IMR-90 (cell line): ENCODE measurements around the gene ARL2. TPM values are rescaled to one million over a fixed set of nuclear protein-coding genes. Genes with fewer than 3 reads are reported as not detected.

ENCODE experiments used
- ATAC-seq: fragments of 200-7000 bp; cut with Tn5 transposase; 2 replicates; pipeline ENCODE4 v1.9.1; 2020; ENCODE audit warnings: low read depth, mild to moderate bottlenecking, moderate library complexity
- BruUV-seq: library from RNA; stranded (reverse); fragments of 400-500 nt; replicated peaks from 2 replicates; lab custom pipeline; 2021; lab: Mats Ljungman, UMichigan
- CTCF ChIA-PET: fragments of 300-600 bp; formaldehyde crosslinking; extraction: SDS; loops from one replicate; lab custom pipeline; 2021; ENCODE audit warnings: antibody characterized with exemption; lab: Yijun Ruan, JAX
- POLR2A ChIA-PET: fragments of 300-600 bp; sonication (Branson Sonifier 250); formaldehyde crosslinking; loops from one replicate; lab custom pipeline; 2022; ENCODE audit warnings: antibody characterized with exemption; ENCODE audit not compliant: unreplicated experiment; lab: Charles Lee
- DNase-seq: peaks from one replicate; pipeline ENCODE4 v3.0.0; 2013
- H2AFZ ChIP-seq: replicated peaks from 2 replicates; pipeline ENCODE3; 2013; ENCODE audit warnings: low read length, mild to moderate bottlenecking; ENCODE audit not compliant: poor library complexity
- H2AK5ac ChIP-seq: 2 replicates; pipeline ENCODE4 v1.6.1; 2013; ENCODE audit warnings: low read depth, low read length, inconsistent platforms
- H2AK9ac ChIP-seq: replicated peaks from 2 replicates; pipeline ENCODE3; 2013; ENCODE audit warnings: mild to moderate bottlenecking, low read depth, low read length, moderate library complexity; ENCODE audit not compliant: poor library complexity
- H2BK120ac ChIP-seq: 2 replicates; pipeline ENCODE4 v1.6.1; 2013; ENCODE audit warnings: low read depth, low read length, inconsistent platforms
- H2BK15ac ChIP-seq: 3 replicates; pipeline ENCODE4 v1.6.1; 2013; ENCODE audit warnings: low read depth, low read length, inconsistent platforms
- H2BK20ac ChIP-seq: 2 replicates; pipeline ENCODE4 v1.6.1; 2013; ENCODE audit warnings: low read depth, mild to moderate bottlenecking, inconsistent platforms, low read length, moderate library complexity
- H2BK5ac ChIP-seq: 2 replicates; pipeline ENCODE4 v1.6.1; 2013; ENCODE audit warnings: mild to moderate bottlenecking, low read depth, low read length, inconsistent platforms; ENCODE audit not compliant: poor library complexity, severe bottlenecking
- H3K14ac ChIP-seq: replicated peaks from 2 replicates; pipeline ENCODE4 v1.6.1; 2013; ENCODE audit warnings: low read depth, low read length, inconsistent platforms
- H3K18ac ChIP-seq: 2 replicates; pipeline ENCODE4 v1.6.1; 2013; ENCODE audit warnings: low read depth, low read length, control low read depth
- H3K23ac ChIP-seq: 2 replicates; pipeline ENCODE4 v1.6.1; 2013; ENCODE audit warnings: low read depth, low read length, inconsistent platforms
- H3K27ac ChIP-seq: 2 replicates; pipeline ENCODE4 v1.5.1; 2013; ENCODE audit warnings: mild to moderate bottlenecking, control low read depth, low read length; ENCODE audit not compliant: insufficient read depth
- H3K27me3 ChIP-seq: 2 replicates; pipeline ENCODE4 v1.6.1; 2013; ENCODE audit warnings: low read length; ENCODE audit not compliant: control insufficient read depth, insufficient read depth
- H3K36me3 ChIP-seq: 2 replicates; pipeline ENCODE4 v1.6.1; 2013; ENCODE audit warnings: low read length, mixed read lengths; ENCODE audit not compliant: control insufficient read depth, insufficient read depth
- H3K4ac ChIP-seq: 2 replicates; pipeline ENCODE4 v1.6.1; 2013; ENCODE audit warnings: low read depth, low read length, inconsistent platforms
- H3K4me1 ChIP-seq: 2 replicates; pipeline ENCODE4 v1.6.1; 2013; ENCODE audit warnings: low read length, mixed read lengths; ENCODE audit not compliant: control insufficient read depth, insufficient read depth
- H3K4me2 ChIP-seq: 2 replicates; pipeline ENCODE4 v1.6.1; 2013; ENCODE audit warnings: low read depth, mild to moderate bottlenecking, control low read depth, low read length, moderate library complexity
- H3K4me3 ChIP-seq: 2 replicates; pipeline ENCODE4 v1.5.1; 2013; ENCODE audit warnings: low read depth, mild to moderate bottlenecking, control low read depth, low read length, moderate library complexity; ENCODE audit not compliant: insufficient read depth
- H3K56ac ChIP-seq: 2 replicates; pipeline ENCODE4 v1.6.1; 2013; ENCODE audit warnings: low read length, inconsistent platforms; ENCODE audit not compliant: insufficient read depth; ENCODE audit errors: extremely low read depth
- H3K79me1 ChIP-seq, 2 experiments: 2 replicates each; pipeline ENCODE4 v1.6.1; 2013; ENCODE audit warnings: low read length in 2 of 2, inconsistent platforms in 1 of 2, low read depth in 1 of 2
- H3K9ac ChIP-seq: 2 replicates; pipeline ENCODE4 v1.6.1; 2013; ENCODE audit warnings: low read depth, low read length, control low read depth
- H3K9me1 ChIP-seq: 2 replicates; pipeline ENCODE4 v1.6.1; 2013; ENCODE audit warnings: low read length, inconsistent platforms; ENCODE audit not compliant: insufficient read depth
- H3K9me3 ChIP-seq: 2 replicates; pipeline ENCODE4 v1.6.1; 2013; ENCODE audit warnings: low read length; ENCODE audit not compliant: control insufficient read depth, insufficient read depth
- H4K20me1 ChIP-seq: 2 replicates; pipeline ENCODE4 v1.6.1; 2013; ENCODE audit warnings: low read length, inconsistent platforms; ENCODE audit not compliant: insufficient read depth
- H4K5ac ChIP-seq: 2 replicates; pipeline ENCODE4 v1.6.1; 2013; ENCODE audit warnings: mild to moderate bottlenecking, low read depth, low read length, control low read depth
- H4K8ac ChIP-seq, 2 experiments: 2 replicates each; pipeline ENCODE4 v1.6.1; 2013; ENCODE audit warnings: low read depth in 2 of 2, low read length in 2 of 2, control low read depth in 1 of 2, inconsistent platforms in 1 of 2
- H4K91ac ChIP-seq: 2 replicates; pipeline ENCODE4 v1.6.1; 2013; ENCODE audit warnings: low read depth, low read length, inconsistent platforms; ENCODE audit not compliant: insufficient read depth
- BHLHE40 ChIP-seq: fragments of 150-350 bp; IDR thresholded peaks from 2 replicates; pipeline ENCODE4 v1.6.1; 2016; ENCODE audit warnings: mild to moderate bottlenecking, low read depth, low read length
- CHD1 ChIP-seq: IDR thresholded peaks from 2 replicates; pipeline ENCODE4 v1.6.1; 2012; ENCODE audit warnings: low read depth, low read length, improper control_type of control experiment
- ELK1 ChIP-seq: fragments of 150-350 bp; IDR thresholded peaks from 2 replicates; pipeline ENCODE4 v1.6.1; 2016; ENCODE audit warnings: low read depth, mild to moderate bottlenecking, low read length, moderate library complexity, borderline replicate concordance
- FOS ChIP-seq: fragments of 150-350 bp; IDR thresholded peaks from 2 replicates; pipeline ENCODE4 v1.6.1; 2016; ENCODE audit warnings: low read depth, low read length
- MAFK ChIP-seq: IDR thresholded peaks from 2 replicates; pipeline ENCODE4 v1.6.1; 2012; ENCODE audit warnings: low read depth, low read length, improper control_type of control experiment
- MAZ ChIP-seq: IDR thresholded peaks from 2 replicates; pipeline ENCODE4 v1.6.1; 2012; ENCODE audit warnings: low read depth, mild to moderate bottlenecking, low read length, improper control_type of control experiment, moderate library complexity, borderline replicate concordance
- MXI1 ChIP-seq: IDR thresholded peaks from 2 replicates; pipeline ENCODE4 v1.6.1; 2012; ENCODE audit warnings: low read depth, mild to moderate bottlenecking, low read length, moderate library complexity, borderline replicate concordance
- NFE2L2 ChIP-seq: fragments of 150-350 bp; IDR thresholded peaks from 2 replicates; pipeline ENCODE4 v1.6.1; 2016; ENCODE audit warnings: low read depth, mild to moderate bottlenecking, low read length
- POLR2A ChIP-seq: IDR thresholded peaks from 2 replicates; pipeline ENCODE4 v1.6.1; 2012; ENCODE audit warnings: mild to moderate bottlenecking, low read depth, low read length
- RAD21 ChIP-seq: IDR thresholded peaks from 2 replicates; pipeline ENCODE4 v1.6.1; 2012; ENCODE audit warnings: low read length, improper control_type of control experiment
- RFX5 ChIP-seq: IDR thresholded peaks from 2 replicates; pipeline ENCODE4 v1.8.0; 2012; ENCODE audit warnings: low read depth, mild to moderate bottlenecking, low read length, moderate library complexity
- SMC3 ChIP-seq: fragments of 150-350 bp; IDR thresholded peaks from 2 replicates; pipeline ENCODE4 v1.6.1; 2016; ENCODE audit warnings: low read depth, mild to moderate bottlenecking, antibody characterized with exemption, low read length, moderate library complexity
- WGBS, 2 experiments: methylation state at CpG; one replicate each; pipeline versions ENCODE4 v1.1.5 to v1.1.7; 2013; ENCODE audit warnings: missing lambda C conversion rate in 2 of 2; ENCODE audit not compliant: insufficient read length in 1 of 2; ENCODE audit errors: extremely low coverage in 2 of 2; 5-methylcytosine and 5-hydroxymethylcytosine counted together
- dilution Hi-C: fragments of 300-500 bp; cut with HindIII; formaldehyde crosslinking; loops from one replicate; pipeline ENCODE4 v1.14.3; 2018; ENCODE audit warnings: low sequenced_read_pairs; ENCODE audit not compliant: unreplicated experiment
- in situ Hi-C: fragments of 300-500 bp; cut with MboI; formaldehyde crosslinking; loops from 3 replicates; pipeline ENCODE4 v1.14.3; 2019; ENCODE audit warnings: low sequenced_read_pairs, inconsistent platforms, mixed read lengths
- intact Hi-C: fragments of 100-400 bp; cut with micrococcal nuclease; formaldehyde crosslinking; loops from 2 replicates; pipeline ENCODE4 v1.10.0; 2022
- polyA plus RNA-seq, 3 experiments: library from polyadenylated mRNA; depleted of rRNA; stranded (reverse); fragments of >200 nt; gene quantifications; 2 replicates each; pipeline ENCODE4 v1.2.3, GENCODE V29; 2012; ENCODE audit warnings: low replicate concordance in 1 of 3
- total RNA-seq: library from RNA; depleted of rRNA; stranded (reverse); fragments of >200 nt; gene quantifications from 2 replicates; pipeline ENCODE4 v1.2.3, GENCODE V29; 2012
- TF ChIP-seq, protein P1 (sequence below): fragments of 150-350 bp; IDR thresholded peaks from 2 replicates; pipeline ENCODE4 v1.6.1; 2017; ENCODE audit warnings: mild to moderate bottlenecking, antibody characterized with exemption, low read length, low read depth
- TF ChIP-seq, protein P2 (sequence below): conservative IDR thresholded peaks from 2 replicates; pipeline ENCODE4 v1.5.1; 2012; ENCODE audit warnings: mild to moderate bottlenecking, low read depth, low read length, improper control_type of control experiment

Gene ARL2
- total and polyA plus RNA-seq, 2 of the 4 experiments (the other 2 are of a cell fraction), result 48.9 to 152 TPM

DNA sequence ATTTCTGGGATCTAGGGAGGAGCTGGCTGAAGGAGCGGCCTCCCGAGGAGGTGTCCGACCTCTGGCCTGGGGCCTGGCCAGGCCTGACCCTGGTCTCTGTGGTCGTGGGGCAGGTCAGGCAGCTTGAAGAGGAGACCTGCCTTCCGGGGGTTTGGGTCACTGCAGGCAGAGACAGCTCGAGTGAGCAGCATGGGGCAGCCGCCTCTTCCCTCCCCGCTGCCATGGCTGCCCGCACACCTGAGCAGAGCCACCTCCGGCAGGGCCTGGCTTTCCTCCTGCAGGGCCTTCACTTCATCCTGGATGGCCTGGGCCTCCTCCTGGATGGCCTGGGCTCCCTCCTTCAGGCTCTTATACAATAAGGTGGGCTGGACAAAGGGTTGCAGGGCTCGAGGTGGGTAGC is 52.4 kb downstream of the ARL2 start:
- H3K23ac ChIP-seq, result no peak overlapping the region
- no peak overlapping the region for H2BK120ac ChIP-seq
- no peak overlapping the region for H3K9ac ChIP-seq
- no peak for DNase-seq
- H3K4me1 ChIP-seq, result no peaks in the 10 kb centered on the region
- H3K14ac ChIP-seq, result no peak overlapping the region
- H3K27ac ChIP-seq, result no peak overlapping the region
- no TSS peak for BruUV-seq
- ChIA-PET CTCF (no interaction called here), POLR2A (no interaction called here)
- H3K4ac ChIP-seq, result no peak overlapping the region
- H2BK5ac ChIP-seq, result no peak overlapping the region
- no peak overlapping the region for H2AK5ac ChIP-seq
- H2BK20ac ChIP-seq, result no peak overlapping the region
- H3K56ac ChIP-seq, result no peak overlapping the region
- no peaks in the 10 kb centered on the region for H4K20me1 ChIP-seq
- H3K36me3 ChIP-seq, result no peaks in the 10 kb centered on the region
- no peak overlapping the region for H2AK9ac ChIP-seq
- dilution Hi-C loops (no loop called here), in situ Hi-C loops (no loop called here), intact Hi-C loops (no loop called here)
- no peak overlapping the region for H4K91ac ChIP-seq
- H3K27me3 ChIP-seq, result peaks cover 8% of the 10 kb centered on the region; the same call in 1 of the 2 replicates
- TF ChIP-seq CHD1 (no peak), ELK1 (no peak), RFX5 (no peak), FOS (no peak), MAZ (no peak), BHLHE40 (no peak), MXI1 (no peak), NFE2L2 (no peak), SMC3 (no peak), MAFK (no peak), POLR2A (no peak), RAD21 (no peak)
- TF ChIP-seq, protein P1, sequence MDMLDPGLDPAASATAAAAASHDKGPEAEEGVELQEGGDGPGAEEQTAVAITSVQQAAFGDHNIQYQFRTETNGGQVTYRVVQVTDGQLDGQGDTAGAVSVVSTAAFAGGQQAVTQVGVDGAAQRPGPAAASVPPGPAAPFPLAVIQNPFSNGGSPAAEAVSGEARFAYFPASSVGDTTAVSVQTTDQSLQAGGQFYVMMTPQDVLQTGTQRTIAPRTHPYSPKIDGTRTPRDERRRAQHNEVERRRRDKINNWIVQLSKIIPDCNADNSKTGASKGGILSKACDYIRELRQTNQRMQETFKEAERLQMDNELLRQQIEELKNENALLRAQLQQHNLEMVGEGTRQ, result no peak
- TF ChIP-seq, protein P2, sequence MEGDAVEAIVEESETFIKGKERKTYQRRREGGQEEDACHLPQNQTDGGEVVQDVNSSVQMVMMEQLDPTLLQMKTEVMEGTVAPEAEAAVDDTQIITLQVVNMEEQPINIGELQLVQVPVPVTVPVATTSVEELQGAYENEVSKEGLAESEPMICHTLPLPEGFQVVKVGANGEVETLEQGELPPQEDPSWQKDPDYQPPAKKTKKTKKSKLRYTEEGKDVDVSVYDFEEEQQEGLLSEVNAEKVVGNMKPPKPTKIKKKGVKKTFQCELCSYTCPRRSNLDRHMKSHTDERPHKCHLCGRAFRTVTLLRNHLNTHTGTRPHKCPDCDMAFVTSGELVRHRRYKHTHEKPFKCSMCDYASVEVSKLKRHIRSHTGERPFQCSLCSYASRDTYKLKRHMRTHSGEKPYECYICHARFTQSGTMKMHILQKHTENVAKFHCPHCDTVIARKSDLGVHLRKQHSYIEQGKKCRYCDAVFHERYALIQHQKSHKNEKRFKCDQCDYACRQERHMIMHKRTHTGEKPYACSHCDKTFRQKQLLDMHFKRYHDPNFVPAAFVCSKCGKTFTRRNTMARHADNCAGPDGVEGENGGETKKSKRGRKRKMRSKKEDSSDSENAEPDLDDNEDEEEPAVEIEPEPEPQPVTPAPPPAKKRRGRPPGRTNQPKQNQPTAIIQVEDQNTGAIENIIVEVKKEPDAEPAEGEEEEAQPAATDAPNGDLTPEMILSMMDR, result no peak
- H3K18ac ChIP-seq, result no peak overlapping the region
- WGBS, 2 experiments, result 63% methylated on average over 4 of the region's 11 CpGs; no CpG with 5 or more reads in 1 of the 2 experiments
- no peak overlapping the region for H2BK15ac ChIP-seq
- H3K79me1 ChIP-seq, result no peaks in the 10 kb centered on the region
- no peak overlapping the region for H4K8ac ChIP-seq
- no peaks in the 10 kb centered on the region for H3K9me3 ChIP-seq
- H3K4me3 ChIP-seq, result no peak overlapping the region
- ATAC-seq, result no peak
- no peak overlapping the region for H3K4me2 ChIP-seq
- no peak overlapping the region for H4K5ac ChIP-seq
- peak overlapping the region; percentile 33 for H2AFZ ChIP-seq
- H3K9me1 ChIP-seq, result no peaks in the 10 kb centered on the region
